ENCODE measurements around the gene ALS2. TPM values are rescaled to one million over a fixed set of nuclear protein-coding genes. Genes with fewer than 3 reads are reported as not detected.
A peak's percentile ranks its signal among the peaks of the same experiment; 100 is the strongest.
"Not testable (repeated sequence)": the region's sequence is repeated elsewhere in the genome, so short reads cannot be mapped to it uniquely, and the experiment has no call there.

ALS2 gene
- total RNA-seq, 1 donor from 2014 or later, result 42.0 TPM

DNA sequence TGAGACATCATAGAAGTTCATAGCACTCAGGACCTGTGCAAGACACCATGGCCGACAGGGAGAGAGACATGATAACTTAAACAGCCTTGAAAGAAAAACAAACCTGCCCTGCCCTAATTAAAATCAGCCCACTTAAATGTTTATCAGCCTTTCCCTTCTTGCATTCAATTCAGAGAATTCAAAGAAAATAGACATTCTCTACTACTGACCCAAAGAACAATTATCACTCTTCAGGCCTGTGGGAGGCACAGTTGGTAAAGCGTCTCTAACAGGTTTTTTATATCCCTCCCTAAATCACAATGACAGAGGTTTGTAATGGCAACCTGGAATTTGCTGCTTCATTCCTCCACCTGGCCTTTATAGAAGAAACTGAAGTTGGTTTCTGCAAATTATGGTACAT lies 27.3 kb upstream of the ALS2 start:
- TF ChIP-seq, protein P1, sequence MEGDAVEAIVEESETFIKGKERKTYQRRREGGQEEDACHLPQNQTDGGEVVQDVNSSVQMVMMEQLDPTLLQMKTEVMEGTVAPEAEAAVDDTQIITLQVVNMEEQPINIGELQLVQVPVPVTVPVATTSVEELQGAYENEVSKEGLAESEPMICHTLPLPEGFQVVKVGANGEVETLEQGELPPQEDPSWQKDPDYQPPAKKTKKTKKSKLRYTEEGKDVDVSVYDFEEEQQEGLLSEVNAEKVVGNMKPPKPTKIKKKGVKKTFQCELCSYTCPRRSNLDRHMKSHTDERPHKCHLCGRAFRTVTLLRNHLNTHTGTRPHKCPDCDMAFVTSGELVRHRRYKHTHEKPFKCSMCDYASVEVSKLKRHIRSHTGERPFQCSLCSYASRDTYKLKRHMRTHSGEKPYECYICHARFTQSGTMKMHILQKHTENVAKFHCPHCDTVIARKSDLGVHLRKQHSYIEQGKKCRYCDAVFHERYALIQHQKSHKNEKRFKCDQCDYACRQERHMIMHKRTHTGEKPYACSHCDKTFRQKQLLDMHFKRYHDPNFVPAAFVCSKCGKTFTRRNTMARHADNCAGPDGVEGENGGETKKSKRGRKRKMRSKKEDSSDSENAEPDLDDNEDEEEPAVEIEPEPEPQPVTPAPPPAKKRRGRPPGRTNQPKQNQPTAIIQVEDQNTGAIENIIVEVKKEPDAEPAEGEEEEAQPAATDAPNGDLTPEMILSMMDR (IDR thresholded peaks at IDR 0.05; ENCODE audit: borderline replicate concordance), result no peak
- peak overlapping the region; percentile 67 for H3K27ac ChIP-seq (replicated peaks)

DNA sequence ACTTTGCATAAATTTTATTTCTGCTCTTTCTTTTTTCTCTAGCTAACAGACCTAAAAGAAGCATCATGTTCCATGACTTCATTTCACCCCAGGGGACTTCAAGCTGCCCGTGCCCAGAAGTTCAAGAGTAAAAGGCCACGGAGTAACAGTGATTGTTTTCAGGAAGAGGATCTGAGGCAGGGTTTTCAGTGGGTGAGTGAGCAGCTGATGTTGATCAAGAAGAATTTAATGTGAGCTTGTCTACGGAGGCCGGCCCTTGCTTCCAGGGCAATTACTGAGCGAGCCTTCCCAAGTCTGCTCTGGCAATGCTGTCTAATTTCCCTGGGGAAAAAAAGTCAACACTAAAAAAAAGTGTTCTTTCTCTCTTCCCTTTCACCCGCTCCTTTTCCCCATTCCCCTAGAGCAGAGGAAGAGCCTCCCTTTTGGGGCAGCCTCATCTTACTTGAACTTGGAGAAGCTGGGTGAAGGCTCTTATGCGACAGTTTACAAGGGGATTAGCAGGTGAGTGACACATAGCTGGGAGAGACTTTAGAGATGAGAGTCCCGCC lies 26.8 kb upstream of the ALS2 start:
- H3K4me1 ChIP-seq, result peaks cover 13% of the 10 kb centered on the region
- no peaks in the 10 kb centered on the region for H3K9me3 ChIP-seq (replicated peaks)
- intact Hi-C loops (cut with micrococcal nuclease), result no loop called here
- peaks cover 27% of the 10 kb centered on the region for H3K27me3 ChIP-seq (ENCODE audit: low read depth)
- peak; percentile 34 for DNase-seq
- H3K27ac ChIP-seq (replicated peaks), result peak overlapping the region; percentile 67
- H3K36me3 ChIP-seq, result no peaks in the 10 kb centered on the region
- TF ChIP-seq, protein P1 (IDR thresholded peaks at IDR 0.05; ENCODE audit: borderline replicate concordance), result no peak
- peak overlapping the region; percentile 4 for H3K4me3 ChIP-seq

More for the DNA sequence above, 27.3 kb upstream of the ALS2 start:
- intact Hi-C loops (cut with micrococcal nuclease), result no loop called here
- H3K36me3 ChIP-seq, result no peaks in the 10 kb centered on the region
- no peak overlapping the region for H3K4me3 ChIP-seq
- no peaks in the 10 kb centered on the region for H3K9me3 ChIP-seq (replicated peaks)
- DNase-seq, result no peak
- H3K4me1 ChIP-seq, result peaks cover 13% of the 10 kb centered on the region
- peaks cover 22% of the 10 kb centered on the region for H3K27me3 ChIP-seq (ENCODE audit: low read depth)

DNA sequence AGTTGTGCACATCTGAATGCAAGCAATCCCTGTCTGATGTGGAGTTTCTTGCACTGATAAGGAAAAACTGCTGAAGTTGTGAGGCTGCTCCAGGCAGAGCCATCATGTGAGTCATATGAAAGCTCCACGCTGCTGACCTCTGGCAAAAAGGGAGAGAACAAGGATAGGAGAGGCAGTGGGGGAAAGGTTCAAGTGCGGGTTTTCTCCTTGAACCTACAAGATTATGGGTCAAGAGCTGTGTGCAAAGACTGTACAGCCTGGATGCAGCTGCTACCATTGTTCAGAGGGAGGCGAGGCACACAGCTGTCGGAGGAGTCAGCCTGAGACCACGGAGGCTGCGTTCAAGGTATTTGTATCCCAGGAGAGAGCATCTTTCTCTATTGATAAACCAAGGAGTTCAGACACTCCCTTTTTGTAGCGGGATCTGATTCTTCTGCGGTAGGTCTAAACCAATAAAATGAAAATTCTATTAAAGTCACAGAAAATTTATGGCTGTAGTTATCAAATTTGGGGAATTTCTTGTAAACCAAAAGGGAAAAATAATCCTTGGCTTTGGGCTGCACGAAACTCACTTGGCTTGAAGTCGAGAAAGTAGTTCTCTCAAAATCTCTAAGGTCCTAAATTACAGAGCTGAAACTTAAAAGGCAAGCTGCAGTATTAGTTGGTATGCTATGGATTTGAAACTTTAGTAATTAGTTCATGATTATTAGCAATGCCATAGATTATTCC lies 25.9 kb upstream of the ALS2 start, which contains the start of gene CDK15:
TSS of gene CDK15 (plus strand) at position 96 of the 729 bp plus-strand sequence. CDS start at position 224, 128 bp downstream.
- H3K4me1 ChIP-seq, result peaks cover 13% of the 10 kb centered on the region
- no peaks in the 10 kb centered on the region for H3K36me3 ChIP-seq
- intact Hi-C loops (cut with micrococcal nuclease), result no loop called here
- no peaks in the 10 kb centered on the region for H3K9me3 ChIP-seq (replicated peaks)
- H3K27me3 ChIP-seq (ENCODE audit: low read depth), result peaks cover 25% of the 10 kb centered on the region
- no peak for DNase-seq
- H3K4me3 ChIP-seq, result peak within 1 kb of the TSS; percentile 4
- TF ChIP-seq, protein P1 (IDR thresholded peaks at IDR 0.05; ENCODE audit: borderline replicate concordance), result no peak
- peak within 1 kb of the TSS; percentile 67 for H3K27ac ChIP-seq (replicated peaks)

DNA sequence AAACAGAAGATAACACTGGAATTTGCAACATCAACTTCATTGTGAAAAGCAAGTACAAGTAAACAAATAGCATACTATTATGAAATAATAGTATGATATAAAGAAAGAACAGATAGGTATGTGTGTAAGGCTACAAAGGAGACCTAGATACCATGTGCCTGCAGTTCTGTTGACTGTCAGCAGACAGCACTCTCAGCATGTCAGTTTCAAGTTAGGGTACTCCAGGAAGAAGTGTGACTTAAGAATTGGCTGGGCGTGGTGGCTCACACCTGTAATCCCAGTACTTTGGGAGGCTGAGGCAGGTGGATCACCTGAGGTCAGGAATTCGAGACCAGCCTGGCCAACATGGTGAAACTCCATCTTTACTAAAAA lies 18.2 kb upstream of the ALS2 start:
- H3K9me3 ChIP-seq (replicated peaks); H3K4me1 ChIP-seq; H3K27ac ChIP-seq (replicated peaks); DNase-seq; H3K36me3 ChIP-seq; H3K4me3 ChIP-seq: not testable (repeated sequence)
- TF ChIP-seq, protein P1 (IDR thresholded peaks at IDR 0.05; ENCODE audit: borderline replicate concordance), result peak; percentile 25
- intact Hi-C loops (cut with micrococcal nuclease), result loop anchor here (5.0 kb wide), 1 partner anchor 378 kb away; no protein-coding TSS in a partner anchor
- H3K27me3 ChIP-seq (ENCODE audit: low read depth), result peaks cover 21% of the 10 kb centered on the region

DNA sequence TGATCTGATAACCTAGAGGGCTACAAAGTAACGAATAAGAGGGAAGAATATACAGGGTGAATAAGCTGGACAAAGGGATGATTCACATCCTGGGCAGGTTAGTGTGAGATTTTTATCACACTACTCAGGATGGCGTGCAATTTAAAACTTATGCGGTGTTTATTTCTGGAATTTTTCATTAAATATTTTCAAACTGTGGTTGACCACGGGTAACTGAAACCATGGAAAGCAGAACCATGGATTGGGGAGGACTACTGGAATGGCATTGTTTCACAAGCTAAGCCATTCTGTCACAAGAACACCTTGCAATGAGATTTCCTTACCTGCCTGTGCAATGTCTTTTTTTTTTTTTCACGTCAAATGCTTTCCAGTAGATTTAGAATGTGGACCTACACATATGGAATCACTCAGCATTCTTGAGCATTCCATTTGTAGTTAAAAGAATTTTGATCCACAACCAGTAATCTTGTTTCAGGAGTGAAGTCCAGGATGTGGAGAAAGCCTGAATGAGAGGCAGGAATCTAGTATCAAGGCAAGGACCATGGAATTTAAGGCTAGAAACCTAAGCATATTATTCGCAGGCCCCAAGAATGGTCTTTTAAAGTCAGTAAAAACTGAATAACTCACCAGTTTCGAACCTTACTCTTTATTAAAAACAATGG lies 17.6 kb upstream of the ALS2 start:
- Histone ChIP-seq H3K4me1 (no peaks in the 10 kb centered on the region), H3K4me3 (no peak overlapping the region), H3K27ac (replicated peaks) (no peak overlapping the region), H3K27me3 (ENCODE audit: low read depth) (peaks cover 18% of the 10 kb centered on the region), H3K9me3 (replicated peaks) (no peaks in the 10 kb centered on the region), H3K36me3 (no peaks in the 10 kb centered on the region)
- TF ChIP-seq, protein P1 (IDR thresholded peaks at IDR 0.05; ENCODE audit: borderline replicate concordance), result no peak
- intact Hi-C loops (cut with micrococcal nuclease), result loop anchor here (5.0 kb wide), 1 partner anchor 379 kb away; no protein-coding TSS in a partner anchor
- no peak for DNase-seq
